GM12891 (cell line): ENCODE data around the gene GNAQ.
"Not testable (repeated sequence)": the region's sequence is repeated elsewhere in the genome, so short reads cannot be mapped to it uniquely, and the experiment has no call there.

Source experiments
- DNase-seq: peaks from one replicate; pipeline ENCODE4 v3.0.0; 2011; ENCODE audit warnings: low spot score; ENCODE audit not compliant: insufficient read length
- FAIRE-seq: peaks from 2 replicates; lab custom pipeline; 2011; peaks lifted over from hg19 to GRCh38; lab: Jason Lieb, UNC
- PAX5 ChIP-seq: IDR thresholded peaks from 2 replicates; pipeline ENCODE4 v1.6.1; 2011; ENCODE audit warnings: low read length, moderate library complexity, mild to moderate bottlenecking; ENCODE audit not compliant: insufficient read depth, severe bottlenecking
- POLR2A ChIP-seq: IDR thresholded peaks from 2 replicates; pipeline ENCODE4 v1.6.1; 2011; ENCODE audit warnings: low read depth, low read length, control low read depth
- POLR2AphosphoS5 ChIP-seq: IDR thresholded peaks from 2 replicates; pipeline ENCODE4 v1.6.1; 2011; ENCODE audit warnings: low read depth, low read length, control low read depth
- POU2F2 ChIP-seq: IDR thresholded peaks from 2 replicates; pipeline ENCODE4 v1.6.1; 2011; ENCODE audit warnings: low read depth, mild to moderate bottlenecking, control low read depth, low read length, moderate library complexity
- SPI1 ChIP-seq: IDR thresholded peaks from 2 replicates; pipeline ENCODE4 v1.6.1; 2011; ENCODE audit warnings: low read depth, low read length, control low read depth
- TAF1 ChIP-seq: IDR thresholded peaks from 2 replicates; pipeline ENCODE4 v1.6.1; 2011; ENCODE audit warnings: low read depth, low read length, control low read depth

GNAQ gene

GRCh38 chr9:77714077-77714549 is 317.5 kb downstream of the GNAQ start:
- TF ChIP-seq POLR2AphosphoS5 (no peak), POLR2A (no peak), PAX5 (no peak), POU2F2 (no peak), TAF1 (no peak), SPI1 (no peak)
- no peak for DNase-seq
- FAIRE-seq, result no peak

DNA sequence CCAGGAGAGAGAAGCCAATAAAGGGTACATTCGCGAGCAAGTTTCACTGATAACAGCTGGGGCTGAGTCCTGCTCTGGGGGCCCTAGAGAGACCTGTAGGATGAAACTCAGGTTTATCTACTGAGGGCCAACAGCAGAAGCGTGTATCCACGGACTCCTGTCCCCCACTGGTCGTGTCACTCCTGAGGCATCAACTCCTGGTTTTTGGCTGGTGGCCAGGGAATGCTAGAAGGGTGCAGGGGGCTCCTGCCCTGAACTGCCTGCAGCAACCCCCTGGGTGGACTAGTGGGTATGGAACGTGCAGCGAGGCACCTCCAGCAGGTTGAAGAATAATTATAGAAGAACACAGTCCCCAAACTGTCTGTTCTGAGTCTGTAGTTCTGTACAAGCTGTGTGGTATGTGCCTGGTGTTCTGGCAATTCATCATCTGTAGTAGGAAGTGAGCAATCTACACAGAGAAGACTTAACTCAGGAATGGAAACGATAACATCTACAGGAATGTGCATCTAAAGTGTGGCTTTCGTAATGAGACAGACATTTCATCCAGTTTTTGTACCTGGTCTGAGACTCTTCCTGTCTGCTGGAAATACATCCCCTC is 319.0 kb downstream of the GNAQ start:
- TF ChIP-seq POU2F2 (no peak), SPI1 (no peak), TAF1 (no peak), POLR2A (no peak), PAX5 (no peak), POLR2AphosphoS5 (no peak)
- FAIRE-seq, result no peak
- no peak for DNase-seq

GRCh38 chr9:77710965-77711648 is 320.5 kb downstream of the GNAQ start:
- no peak for DNase-seq
- FAIRE-seq, result no peak
- TF ChIP-seq PAX5 (no peak), POLR2AphosphoS5 (no peak), POU2F2 (no peak), POLR2A (no peak), TAF1 (no peak), SPI1 (no peak)

DNA sequence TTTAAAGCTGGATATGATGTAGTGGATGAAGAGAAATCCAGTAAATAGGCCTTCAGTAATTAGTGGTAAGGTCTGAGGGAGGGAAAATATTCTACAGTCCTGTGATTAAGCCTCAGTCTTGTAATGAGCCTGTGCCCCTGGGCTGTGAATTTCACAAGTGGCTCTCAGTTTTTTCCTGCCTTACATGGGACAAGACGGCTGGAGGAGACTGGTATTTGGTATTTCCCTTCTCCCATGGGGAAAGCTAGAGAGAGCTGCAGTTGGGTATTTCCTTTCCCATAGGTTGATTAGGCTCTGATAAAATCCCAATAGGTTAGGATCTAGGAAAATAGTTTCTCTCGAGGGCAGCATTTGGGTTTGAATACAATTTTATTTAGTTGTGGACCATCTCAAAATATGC is 321.3 kb downstream of the GNAQ start:
- DNase-seq (no peak), FAIRE-seq (no peak)
- TF ChIP-seq POLR2A, result no peak

DNA sequence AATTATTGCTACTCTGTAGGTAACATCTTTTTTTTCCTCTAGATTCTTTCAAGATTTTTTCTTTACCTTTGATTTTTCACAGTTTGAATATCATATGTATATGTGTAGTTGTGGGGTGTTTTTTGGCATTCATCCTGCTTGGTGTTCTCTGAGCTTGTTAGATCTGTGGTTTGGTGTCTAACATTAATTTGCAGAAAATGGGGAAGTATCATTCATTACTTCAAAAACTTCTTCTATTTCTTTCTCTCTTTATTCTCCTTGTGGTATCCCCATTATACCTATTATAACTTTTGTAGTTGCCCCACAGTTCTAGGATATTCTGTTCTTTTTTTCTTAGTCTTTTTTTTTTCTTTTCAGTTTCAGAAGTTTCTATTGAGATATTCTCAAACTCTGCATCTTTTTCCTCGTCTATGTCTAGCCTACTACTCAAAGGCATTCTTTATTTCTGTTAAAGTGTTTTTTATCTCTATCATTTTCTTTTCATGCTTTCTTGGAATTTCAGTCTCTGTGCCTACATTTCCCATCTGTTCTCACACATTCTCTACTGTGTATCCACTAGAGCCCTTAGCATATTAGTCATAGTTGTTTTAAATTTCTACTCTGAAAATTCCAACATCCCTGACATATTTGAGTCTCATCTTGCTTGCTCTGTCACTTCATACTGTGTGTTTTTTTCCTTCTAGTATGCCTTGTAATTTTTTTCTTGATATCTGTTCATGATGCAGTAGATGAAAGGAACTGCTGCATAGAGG is 323.4 kb downstream of the GNAQ start:
- TF ChIP-seq SPI1 (no peak), TAF1 (no peak), POLR2A (no peak)
- DNase-seq (no peak), FAIRE-seq (no peak)

DNA sequence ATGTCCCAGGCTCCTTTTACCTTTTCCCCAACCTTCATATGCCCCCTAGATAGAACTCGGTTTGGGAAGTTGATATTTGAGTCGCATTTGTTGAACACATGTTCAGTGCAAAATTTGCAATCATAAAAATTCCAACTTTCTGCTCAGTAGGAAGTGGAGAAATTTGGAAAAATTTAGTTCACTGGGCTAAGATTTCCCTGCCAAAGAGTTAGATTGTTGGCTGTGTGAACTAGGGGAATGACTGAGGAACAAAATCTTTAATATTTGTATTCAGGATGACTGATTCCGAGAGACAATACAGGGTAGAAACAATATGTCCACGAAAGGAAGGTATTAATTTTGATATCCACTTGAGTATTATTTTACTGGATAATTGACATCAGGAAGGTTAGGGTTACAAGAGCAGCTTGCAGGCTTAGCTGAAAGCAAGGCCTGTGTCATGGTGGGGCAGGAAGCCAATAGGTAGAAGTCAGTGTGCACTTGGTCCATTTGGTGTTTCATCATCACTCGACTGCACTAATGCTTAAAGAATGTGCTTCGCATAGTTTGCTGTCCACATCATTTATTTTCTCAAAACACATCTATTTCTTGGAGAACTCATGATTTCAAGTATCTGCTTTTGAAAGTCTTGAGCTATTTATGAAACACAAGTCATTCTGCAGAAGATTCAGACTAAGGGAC is 324.1 kb downstream of the GNAQ start:
- FAIRE-seq (no peak), DNase-seq (no peak)
- TF ChIP-seq TAF1, result no peak
- no peak for TF ChIP-seq PAX5
- TF ChIP-seq POLR2A, result no peak
- no peak for TF ChIP-seq POLR2AphosphoS5
- TF ChIP-seq SPI1, result no peak
- TF ChIP-seq POU2F2, result no peak

DNA sequence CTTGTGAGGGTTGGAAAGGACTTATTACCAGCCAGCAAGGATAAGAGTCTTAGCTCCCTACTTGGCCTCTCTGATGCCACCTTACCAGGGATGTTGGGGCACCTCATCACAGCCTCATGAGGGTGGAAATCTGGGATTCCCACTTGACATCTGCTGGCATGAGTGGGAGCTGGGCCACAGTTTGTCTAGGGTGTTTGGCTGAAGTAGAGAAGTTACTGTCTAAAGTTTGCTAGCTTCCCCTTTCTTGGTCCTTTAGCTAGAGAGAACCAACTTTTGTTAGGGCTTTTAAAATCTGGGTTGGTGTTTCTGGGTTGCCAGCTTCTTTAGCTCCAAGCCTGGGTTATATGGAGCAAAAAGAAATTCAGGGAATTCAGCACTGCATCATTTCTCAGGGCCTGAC is 326.0 kb downstream of the GNAQ start:
- FAIRE-seq, result no peak
- no peak for DNase-seq
- TF ChIP-seq SPI1 (no peak), POU2F2 (no peak), TAF1 (no peak), POLR2AphosphoS5 (no peak), POLR2A (no peak), PAX5 (no peak)

GRCh38 chr9:77702521-77703390 is 328.9 kb downstream of the GNAQ start:
- DNase-seq, FAIRE-seq: not testable (repeated sequence)

GRCh38 chr9:77697238-77697984 is 334.2 kb downstream of the GNAQ start:
- TF ChIP-seq POU2F2 (no peak), TAF1 (no peak), POLR2AphosphoS5 (no peak), SPI1 (no peak), PAX5 (no peak), POLR2A (no peak)
- no peak for DNase-seq
- FAIRE-seq, result no peak

- FAIRE-seq, DNase-seq: not testable (repeated sequence)
These were observed 340.9 kb downstream of the GNAQ start for GRCh38 chr9:77690723-77691122.

GRCh38 chr9:77690119-77690518 is 341.5 kb downstream of the GNAQ start:
- DNase-seq, result not testable (repeated sequence)

GRCh38 chr9:77687737-77688136 is 343.9 kb downstream of the GNAQ start:
- FAIRE-seq, DNase-seq: not testable (repeated sequence)

More at GRCh38 chr9:77690119-77690518, 341.5 kb downstream of the GNAQ start:
- not testable (repeated sequence) for FAIRE-seq
